Measurements from ENCODE around the gene ANKRD45. TPM values are rescaled to one million over a fixed set of nuclear protein-coding genes. Genes with fewer than 3 reads are reported as not detected.

The ANKRD45 gene
- polyA plus RNA-seq, 4 donors: 0.13 to 0.24 TPM; not detected in 2

Other genes starting within 250 kb of the ANKRD45 start
- gene PRDX6, start 192.5 kb downstream of the ANKRD45 start, polyA plus RNA-seq: 100 to 1,000 TPM; 125 to 233 (median 200) TPM
- under 1 TPM in 1 of 4 donors, not detected in 3; 0.06 TPM for gene SLC9C2, start 66.8 kb downstream of the ANKRD45 start, polyA plus RNA-seq
- not detected for gene TEX50, start 34.5 kb downstream of the ANKRD45 start, polyA plus RNA-seq
- 10 to 100 TPM in 1 of 4 donors, 1 to 10 TPM in 3; 6.9 to 14.3 (median 8.6) TPM for gene KLHL20, start 45.1 kb upstream of the ANKRD45 start, polyA plus RNA-seq
- 10 to 100 TPM in 2 of 4 donors, 1 to 10 TPM in 2; 5.1 to 22.3 (median 13.0) TPM for gene DARS2, start 154.8 kb upstream of the ANKRD45 start, polyA plus RNA-seq
- 1 to 10 TPM; 1.1 to 6.9 (median 4.0) TPM for gene CENPL, start 155.0 kb upstream of the ANKRD45 start, polyA plus RNA-seq
- 100 to 1,000 TPM; 375 to 686 (median 587) TPM for gene GAS5, start 198.1 kb upstream of the ANKRD45 start, polyA plus RNA-seq
- 1 to 10 TPM in 2 of 4 donors, under 1 TPM in 2; 0.22 to 3.9 (median 0.69) TPM for gene ZBTB37, start 198.5 kb upstream of the ANKRD45 start, polyA plus RNA-seq
- 1 to 10 TPM in 1 of 4 donors, under 1 TPM in 2, not detected in 1; 0.19 to 1.0 (median 0.89) TPM for gene SERPINC1, start 247.5 kb upstream of the ANKRD45 start, polyA plus RNA-seq